ENCODE data around the gene ENPP5.

GRCh38 chr6:46129291-46129628 lies 41.5 kb downstream of the ENPP5 start:
- TF ChIP-seq ZNF274 (IDR thresholded peaks at IDR 0.05; ENCODE audit: low read depth, low read length) (no peak), SUZ12 (IDR thresholded peaks at IDR 0.05; ENCODE audit: extremely low read depth, insufficient read depth, insufficient read length) (no peak), YY1 (IDR thresholded peaks at IDR 0.05; ENCODE audit: insufficient read depth, insufficient read length) (no peak)

All from NT2/D1 (cell line).